GM12891 (cell line): Measurements from ENCODE around the gene COL2A1.

ENCODE experiments used
- POLR2A ChIP-seq: IDR thresholded peaks from 2 replicates; pipeline ENCODE4 v1.6.1; 2011; ENCODE audit warnings: low read depth, low read length, control low read depth
- POLR2AphosphoS5 ChIP-seq: IDR thresholded peaks from 2 replicates; pipeline ENCODE4 v1.6.1; 2011; ENCODE audit warnings: low read depth, low read length, control low read depth
- POU2F2 ChIP-seq: IDR thresholded peaks from 2 replicates; pipeline ENCODE4 v1.6.1; 2011; ENCODE audit warnings: low read depth, mild to moderate bottlenecking, control low read depth, low read length, moderate library complexity
- TAF1 ChIP-seq: IDR thresholded peaks from 2 replicates; pipeline ENCODE4 v1.6.1; 2011; ENCODE audit warnings: low read depth, low read length, control low read depth

- TF ChIP-seq TAF1 (no peak), POLR2A (no peak), POLR2AphosphoS5 (no peak), POU2F2 (no peak)
These were observed 25.7 kb downstream of the COL2A1 start for GRCh38 chr12:47978598-47978873.
